SK-N-SH (cell line): Measurements from ENCODE around the gene RAB15. TPM values are rescaled to one million over a fixed set of nuclear protein-coding genes. Genes with fewer than 3 reads are reported as not detected.

Experiments
- CTCF ChIA-PET: fragments of 300-600, 350-600 bp; formaldehyde crosslinking; extraction: SDS; loops from one replicate; lab custom pipeline; 2021; lab: Yijun Ruan, JAX
- POLR2A ChIA-PET: fragments of 350-600 bp; sonication (Branson Sonifier 250); formaldehyde crosslinking; extraction: SDS; loops from one replicate; lab custom pipeline; 2020; ENCODE audit warnings: antibody characterized with exemption, inconsistent platforms; lab: Yijun Ruan, JAX
- DNase-seq: peaks from one replicate; pipeline ENCODE4 v3.0.0; 2012
- H2AFZ ChIP-seq: fragments of 200-600 bp; sonication (generic); 2 replicates; pipeline ENCODE4 v1.8.1; 2016; ENCODE audit warnings: antibody characterized with exemption, mild to moderate bottlenecking, low read depth
- H3F3A ChIP-seq: fragments of 200-600 bp; sonication (generic); replicated peaks from 2 replicates; pipeline ENCODE3; 2016; ENCODE audit warnings: antibody characterized with exemption, mild to moderate bottlenecking; ENCODE audit not compliant: insufficient read depth
- H3K27ac ChIP-seq, 2 experiments: fragments of 200-500 bp in 1 of 2; fragments of 200-600 bp in 1 of 2; sonication (Bioruptor generic) in 1 of 2; sonication (generic), shearing (Covaris generic) in 1 of 2; 2 replicates each; pipeline versions ENCODE4 v1.5.1 to v1.6.1; 2014 to 2016; ENCODE audit warnings: low read depth in 2 of 2, inconsistent platforms in 1 of 2, low read length in 1 of 2, mild to moderate bottlenecking in 1 of 2, mixed read lengths in 1 of 2
- H3K27me3 ChIP-seq: fragments of 200-600 bp; sonication (generic), shearing (Covaris generic); 2 replicates; pipeline ENCODE4 v1.6.1; 2016; ENCODE audit warnings: mixed run types; ENCODE audit not compliant: insufficient read depth
- H3K36me3 ChIP-seq, 2 experiments: fragments of 200-500 bp in 1 of 2; fragments of 200-600 bp in 1 of 2; sonication (Bioruptor generic) in 1 of 2; sonication (generic) in 1 of 2; replicated peaks in 1 of 2; 2 replicates each; pipeline versions ENCODE3 to v1.5.1; 2014 to 2016; ENCODE audit warnings: low read length in 1 of 2, mild to moderate bottlenecking in 1 of 2; ENCODE audit not compliant: insufficient read depth in 2 of 2, control insufficient read depth in 1 of 2
- H3K4me1 ChIP-seq, 2 experiments: fragments of 200-500 bp in 1 of 2; fragments of 200-600 bp in 1 of 2; sonication (Bioruptor generic) in 1 of 2; sonication (generic), shearing (Covaris generic) in 1 of 2; 2 replicates each; pipeline versions ENCODE4 v1.5.1 to v1.6.1; 2014 to 2016; ENCODE audit warnings: low read depth in 1 of 2, low read length in 1 of 2, mixed run types in 1 of 2; ENCODE audit not compliant: insufficient read depth in 2 of 2, control insufficient read depth in 1 of 2
- H3K4me2 ChIP-seq: fragments of 200-600 bp; sonication (generic), shearing (Covaris generic); 2 replicates; pipeline ENCODE4 v1.6.1; 2017; ENCODE audit warnings: mixed run types
- H3K4me3 ChIP-seq, 2 experiments: fragments of 200-500 bp in 1 of 2; fragments of 200-600 bp in 1 of 2; sonication (Bioruptor generic) in 1 of 2; sonication (generic), shearing (Covaris generic) in 1 of 2; 2 replicates each; pipeline versions ENCODE4 v1.5.1 to v1.8.1; 2014 to 2016; ENCODE audit warnings: low read depth in 2 of 2, inconsistent platforms in 1 of 2, low read length in 1 of 2, mild to moderate bottlenecking in 1 of 2, mixed read lengths in 1 of 2, moderate library complexity in 1 of 2
- H3K79me2 ChIP-seq: fragments of 200-600 bp; sonication (generic); 2 replicates; pipeline ENCODE4 v1.8.1; 2017; ENCODE audit warnings: mild to moderate bottlenecking; ENCODE audit not compliant: insufficient read depth
- H3K9ac ChIP-seq: fragments of 200-600 bp; sonication (generic); 2 replicates; pipeline ENCODE4 v1.6.1; 2017; ENCODE audit warnings: mixed run types
- H3K9me2 ChIP-seq: fragments of 200-600 bp; sonication (generic); 2 replicates; pipeline ENCODE4 v1.6.1; 2017; ENCODE audit warnings: mixed run types
- H3K9me3 ChIP-seq: fragments of 200-600 bp; sonication (generic); 2 replicates; pipeline ENCODE4 v1.6.1; 2017; ENCODE audit warnings: mixed run types, mild to moderate bottlenecking, moderate library complexity
- H4K20me1 ChIP-seq: fragments of 200-600 bp; sonication (generic); 2 replicates; pipeline ENCODE4 v1.6.1; 2017; ENCODE audit warnings: mild to moderate bottlenecking, mixed run types; ENCODE audit not compliant: insufficient read depth
- ELF1 ChIP-seq: IDR thresholded peaks from 2 replicates; pipeline ENCODE4 v1.4.0; 2012
- EP300 ChIP-seq, 2 experiments: IDR thresholded peaks; 2 replicates each; pipeline versions ENCODE4 v1.4.0 to v1.6.1; 2012; ENCODE audit warnings: borderline replicate concordance in 1 of 2, low read depth in 1 of 2, low read length in 1 of 2
- FOXJ3 ChIP-seq: sonication (generic); formaldehyde crosslinking; IDR thresholded peaks from 2 replicates; pipeline ENCODE4 v1.5.1; 2020; ENCODE audit warnings: mild to moderate bottlenecking, missing genetic modification reagents
- FOXM1 ChIP-seq: IDR thresholded peaks from 2 replicates; pipeline ENCODE4 v1.4.0; 2012; ENCODE audit warnings: low read depth, mild to moderate bottlenecking
- JUND ChIP-seq: IDR thresholded peaks from 2 replicates; pipeline ENCODE4 v1.4.0; 2012
- MEF2A ChIP-seq: IDR thresholded peaks from 2 replicates; pipeline ENCODE4 v1.4.0; 2012; ENCODE audit warnings: low read depth, borderline replicate concordance
- NFIC ChIP-seq: IDR thresholded peaks from 2 replicates; pipeline ENCODE4 v1.4.0; 2012; ENCODE audit warnings: borderline replicate concordance
- POLR2AphosphoS5 ChIP-seq: IDR thresholded peaks from 2 replicates; pipeline ENCODE4 v1.6.1; 2012; ENCODE audit warnings: low read depth, low read length
- RCOR1 ChIP-seq: fragments of 150-350 bp; IDR thresholded peaks from 2 replicates; pipeline ENCODE4 v1.6.1; 2017; ENCODE audit warnings: antibody characterized with exemption, low read length
- RFX5 ChIP-seq: IDR thresholded peaks from 2 replicates; pipeline ENCODE4 v1.6.1; 2012; ENCODE audit warnings: mild to moderate bottlenecking, improper control_type of control experiment, low read length
- SIN3A ChIP-seq: IDR thresholded peaks from 2 replicates; pipeline ENCODE4 v1.6.1; 2012; ENCODE audit warnings: low read depth, mild to moderate bottlenecking, low read length, moderate library complexity, borderline replicate concordance
- SMC3 ChIP-seq: IDR thresholded peaks from 2 replicates; pipeline ENCODE4 v1.6.1; 2012; ENCODE audit warnings: low read depth, low read length, improper control_type of control experiment
- TAF1 ChIP-seq: IDR thresholded peaks from 2 replicates; pipeline ENCODE4 v1.6.1; 2012; ENCODE audit warnings: low read depth, mild to moderate bottlenecking, low read length, moderate library complexity, borderline replicate concordance
- TCF12 ChIP-seq: IDR thresholded peaks from 2 replicates; pipeline ENCODE4 v1.4.0; 2012
- WGBS: methylation state at CpG from one replicate; pipeline ENCODE4 v1.1.6; 2017; ENCODE audit warnings: low lambda C conversion rate; 5-methylcytosine and 5-hydroxymethylcytosine counted together
- polyA plus RNA-seq, 3 experiments: library from polyadenylated mRNA; depleted of rRNA; stranded (reverse); fragments of >200 nt; gene quantifications; 2 replicates each; pipeline ENCODE4 v1.2.3, GENCODE V29; 2012
- TF ChIP-seq, protein P1 (sequence below): IDR thresholded peaks from 2 replicates; pipeline ENCODE4 v1.4.0; 2012; ENCODE audit warnings: low read depth, borderline replicate concordance
- TF ChIP-seq, protein P2 (sequence below): IDR thresholded peaks from 2 replicates; pipeline ENCODE4; 2012
- TF ChIP-seq, protein P3 (sequence below): IDR thresholded peaks from 2 replicates; pipeline ENCODE4 v1.4.0; 2012; ENCODE audit warnings: low read depth

The RAB15 gene
- polyA plus RNA-seq, 1 of the 3 experiments (the other 2 are of a cell fraction), result 14.2 TPM

DNA sequence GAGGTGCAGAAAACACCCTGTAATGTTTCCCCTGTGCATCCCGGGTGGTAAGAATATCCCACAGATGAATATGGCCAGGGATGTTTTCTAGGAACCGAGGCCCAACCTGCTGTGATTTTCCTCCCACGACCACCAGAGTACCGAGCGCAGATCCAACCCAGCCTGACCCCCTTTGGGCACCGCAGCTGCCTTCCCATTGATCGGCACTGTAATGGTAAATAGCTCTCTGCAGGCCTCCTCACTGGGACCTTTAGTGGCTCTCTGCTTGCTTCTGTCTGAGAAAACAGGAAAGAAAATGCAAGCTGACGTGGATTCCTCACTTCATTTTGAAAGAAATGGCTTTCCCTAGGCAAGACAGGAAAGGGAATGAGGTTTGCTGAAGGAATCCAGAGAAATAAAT, 2.4 kb upstream of the RAB15 start:
- no peak overlapping the region for H3K4me3 ChIP-seq
- no peaks in the 10 kb centered on the region for H4K20me1 ChIP-seq
- WGBS, result 94% methylated on average over 8 of the region's 8 CpGs
- H3K9me3 ChIP-seq, result no peaks in the 10 kb centered on the region
- ChIA-PET POLR2A (no interaction called here), CTCF (interaction anchor here (1.5 to 1.6 kb wide), 2 partner anchors 8 to 12 kb away, joined by 4 to 6 read pairs; partner anchors contain the start of gene FNTB)
- no peaks in the 10 kb centered on the region for H3K36me3 ChIP-seq
- no peak overlapping the region for H3K4me2 ChIP-seq
- H3K9ac ChIP-seq, result no peak overlapping the region
- H3K27me3 ChIP-seq, result no peaks in the 10 kb centered on the region
- peaks cover 4 to 14% of the 10 kb centered on the region in 2 experiments; a peak in 3 of 4 replicates for H3K4me1 ChIP-seq
- H2AFZ ChIP-seq, result no peak overlapping the region
- H3K9me2 ChIP-seq, result no peaks in the 10 kb centered on the region
- TF ChIP-seq POLR2AphosphoS5, result no peak
- TF ChIP-seq NFIC, result no peak
- no peak for TF ChIP-seq JUND
- TF ChIP-seq, protein P1, sequence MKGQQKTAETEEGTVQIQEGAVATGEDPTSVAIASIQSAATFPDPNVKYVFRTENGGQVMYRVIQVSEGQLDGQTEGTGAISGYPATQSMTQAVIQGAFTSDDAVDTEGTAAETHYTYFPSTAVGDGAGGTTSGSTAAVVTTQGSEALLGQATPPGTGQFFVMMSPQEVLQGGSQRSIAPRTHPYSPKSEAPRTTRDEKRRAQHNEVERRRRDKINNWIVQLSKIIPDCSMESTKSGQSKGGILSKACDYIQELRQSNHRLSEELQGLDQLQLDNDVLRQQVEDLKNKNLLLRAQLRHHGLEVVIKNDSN, result no peak
- no peak for TF ChIP-seq SIN3A
- TF ChIP-seq SMC3, result no peak
- TF ChIP-seq MEF2A, result no peak
- no peak for TF ChIP-seq FOXJ3 (CRISPR knock-in tag)
- TF ChIP-seq, protein P2, sequence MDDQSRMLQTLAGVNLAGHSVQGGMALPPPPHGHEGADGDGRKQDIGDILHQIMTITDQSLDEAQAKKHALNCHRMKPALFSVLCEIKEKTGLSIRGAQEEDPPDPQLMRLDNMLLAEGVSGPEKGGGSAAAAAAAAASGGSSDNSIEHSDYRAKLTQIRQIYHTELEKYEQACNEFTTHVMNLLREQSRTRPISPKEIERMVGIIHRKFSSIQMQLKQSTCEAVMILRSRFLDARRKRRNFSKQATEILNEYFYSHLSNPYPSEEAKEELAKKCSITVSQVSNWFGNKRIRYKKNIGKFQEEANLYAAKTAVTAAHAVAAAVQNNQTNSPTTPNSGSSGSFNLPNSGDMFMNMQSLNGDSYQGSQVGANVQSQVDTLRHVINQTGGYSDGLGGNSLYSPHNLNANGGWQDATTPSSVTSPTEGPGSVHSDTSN, result no peak
- TF ChIP-seq, protein P3, sequence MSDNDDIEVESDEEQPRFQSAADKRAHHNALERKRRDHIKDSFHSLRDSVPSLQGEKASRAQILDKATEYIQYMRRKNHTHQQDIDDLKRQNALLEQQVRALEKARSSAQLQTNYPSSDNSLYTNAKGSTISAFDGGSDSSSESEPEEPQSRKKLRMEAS, result no peak
- TF ChIP-seq ELF1, result no peak
- no peak for TF ChIP-seq RFX5
- TF ChIP-seq FOXM1, result no peak
- TF ChIP-seq EP300 (IDR thresholded peaks at IDR 0.05; ENCODE audit: borderline replicate concordance in 1 of 2, low read depth in 1 of 2, low read length in 1 of 2), result no peak
- TF ChIP-seq TCF12, result no peak
- no peak for TF ChIP-seq RCOR1
- no peak for DNase-seq
- H3F3A ChIP-seq, result no peaks in the 10 kb centered on the region
- H3K79me2 ChIP-seq, result no peaks in the 10 kb centered on the region
- H3K27ac ChIP-seq, result no peak overlapping the region

DNA sequence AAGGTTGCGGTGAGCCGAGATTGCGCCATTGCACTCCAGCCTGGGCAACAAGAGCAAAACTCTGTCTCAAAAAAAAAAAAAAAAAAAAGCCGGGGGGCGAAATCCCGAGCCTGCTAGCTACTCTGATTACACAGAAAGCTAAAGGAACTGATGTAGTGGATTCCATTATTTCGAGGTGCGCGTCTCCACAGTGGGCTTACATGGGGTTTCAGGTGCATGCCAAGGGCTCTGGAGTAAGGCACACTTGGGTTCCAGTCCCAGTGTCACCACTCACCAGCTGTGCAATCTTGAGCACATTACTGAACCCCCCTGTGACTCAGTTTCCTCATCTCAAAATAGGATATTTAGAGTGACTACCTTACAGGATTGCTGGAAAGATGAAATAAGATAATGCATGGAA, 1.7 kb upstream of the RAB15 start:
- Histone ChIP-seq H3K4me3 (no peak overlapping the region), H3K9me2 (no peaks in the 10 kb centered on the region), H4K20me1 (no peaks in the 10 kb centered on the region), H3F3A (no peaks in the 10 kb centered on the region), H3K36me3 (no peaks in the 10 kb centered on the region), H3K9me3 (no peaks in the 10 kb centered on the region), H3K9ac (no peak overlapping the region), H2AFZ (no peak overlapping the region), H3K79me2 (no peaks in the 10 kb centered on the region), H3K27ac (no peak overlapping the region), H3K4me1 (peaks cover 6 to 14% of the 10 kb centered on the region in 2 experiments; a peak in 3 of 4 replicates), H3K27me3 (no peaks in the 10 kb centered on the region), H3K4me2 (no peak overlapping the region)
- 96% methylated on average over 9 of the region's 9 CpGs for WGBS
- CTCF ChIA-PET, result interaction anchor here (1.0 to 1.6 kb wide), 4 partner anchors 8 to 442 kb away, joined by 3 to 7 read pairs (median 5); partner anchors contain the start of gene FNTB
- no peak for DNase-seq
- POLR2A ChIA-PET, result no interaction called here
- TF ChIP-seq SMC3 (no peak), TCF12 (no peak), TAF1 (no peak)
